Ramos (cell line): ENCODE data around the gene RNGTT.

Experiments used
- in situ Hi-C: fragments of 300-500 bp; cut with MboI; formaldehyde crosslinking; loops from one replicate; pipeline ENCODE4 v1.14.3; 2022; ENCODE audit warnings: low sequenced_read_pairs; ENCODE audit not compliant: unreplicated experiment

The RNGTT gene

GRCh38 chr6:88870717-88871330 is 92.6 kb downstream of the RNGTT start:
- in situ Hi-C loops = no loop called here

- in situ Hi-C loops = no loop called here
Measured at GRCh38 chr6:88869263-88870020, 94.0 kb downstream of the RNGTT start.

DNA sequence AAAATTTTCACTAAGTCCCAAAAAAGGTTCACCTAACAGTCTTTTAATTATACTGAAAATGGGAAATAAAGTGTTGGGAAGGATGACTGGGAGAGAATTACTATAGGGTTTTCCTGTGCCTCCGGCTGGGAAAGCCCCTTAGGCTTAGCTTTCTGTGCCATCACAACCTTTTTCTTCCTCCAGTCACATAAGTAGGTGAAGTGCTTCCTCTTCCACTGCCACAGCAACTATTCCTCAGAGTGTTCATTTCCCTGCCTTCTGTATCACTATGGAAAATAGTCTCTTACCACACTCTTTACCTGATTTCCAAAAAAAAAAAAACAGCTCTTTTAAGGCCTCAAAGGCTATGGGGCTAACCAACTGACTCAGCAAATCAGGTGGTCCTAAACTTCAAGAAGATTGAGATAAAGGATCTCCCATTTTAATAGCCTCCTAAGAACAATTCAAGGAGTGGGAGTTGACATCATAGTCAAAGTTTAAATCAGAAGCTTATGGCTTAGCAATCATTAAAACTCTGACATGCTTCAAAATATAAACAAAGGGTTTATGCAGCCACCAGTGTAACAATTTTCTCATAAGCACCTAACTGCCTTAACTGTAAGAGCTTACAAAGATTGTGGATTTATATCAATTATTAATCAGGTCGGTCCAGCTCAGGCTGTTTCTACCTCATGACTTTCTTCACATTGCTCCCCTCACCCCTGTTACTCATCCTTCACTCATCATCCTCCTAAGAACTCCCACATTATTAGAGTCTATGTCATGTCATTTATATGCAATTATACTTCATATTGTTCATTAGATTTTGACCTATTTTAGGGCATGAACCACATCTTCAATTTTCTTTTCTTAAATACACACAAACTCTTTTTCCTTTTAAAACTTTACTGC is 95.3 kb downstream of the RNGTT start:
- in situ Hi-C loops = no loop called here

- in situ Hi-C loops = no loop called here
Measured at GRCh38 chr6:88866856-88867255, 96.6 kb downstream of the RNGTT start.

GRCh38 chr6:88865275-88865674 is 98.1 kb downstream of the RNGTT start:
- in situ Hi-C loops = no loop called here

GRCh38 chr6:88864359-88865054 is 98.9 kb downstream of the RNGTT start:
- in situ Hi-C loops = no loop called here

DNA sequence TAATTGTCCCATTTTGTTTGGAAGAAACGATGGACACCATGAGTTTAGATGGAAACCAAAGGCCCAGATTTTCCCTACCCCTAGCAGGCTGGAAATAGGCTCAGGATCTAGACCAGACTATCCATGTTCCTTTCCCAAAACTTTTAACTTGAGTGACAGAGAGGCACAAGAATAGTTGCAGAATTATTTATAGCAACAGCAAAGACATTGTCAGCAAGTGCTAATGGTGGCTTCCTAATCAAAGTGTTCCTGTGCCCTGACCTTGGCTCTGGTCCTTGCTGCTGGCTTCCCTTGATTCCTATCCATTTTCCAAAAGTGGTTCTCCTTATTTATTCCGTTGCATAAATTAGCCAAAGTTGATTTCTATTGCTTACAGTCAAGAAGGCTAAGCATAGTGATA is 103.1 kb downstream of the RNGTT start:
- in situ Hi-C loops = no loop called here

DNA sequence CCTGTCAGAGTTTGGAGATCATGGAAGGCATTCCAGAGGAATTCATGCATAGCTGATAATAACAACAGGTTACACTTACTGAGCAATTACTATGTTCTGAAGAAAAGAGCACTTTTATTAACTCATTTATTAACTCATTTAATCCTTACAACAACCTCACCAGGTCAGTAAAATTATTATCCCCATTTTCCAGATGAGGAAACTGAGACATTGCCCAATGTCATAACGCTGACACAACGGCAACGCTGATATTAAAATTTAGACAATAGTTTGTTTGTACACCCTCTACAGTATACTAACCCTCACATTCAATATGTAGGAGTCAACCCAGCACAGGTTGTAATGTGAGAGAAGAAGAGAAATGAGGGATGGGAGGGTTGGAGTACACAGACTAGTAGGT is 105.0 kb downstream of the RNGTT start:
- in situ Hi-C loops = no loop called here

GRCh38 chr6:88856566-88856965 is 106.9 kb downstream of the RNGTT start:
- in situ Hi-C loops = no loop called here

DNA sequence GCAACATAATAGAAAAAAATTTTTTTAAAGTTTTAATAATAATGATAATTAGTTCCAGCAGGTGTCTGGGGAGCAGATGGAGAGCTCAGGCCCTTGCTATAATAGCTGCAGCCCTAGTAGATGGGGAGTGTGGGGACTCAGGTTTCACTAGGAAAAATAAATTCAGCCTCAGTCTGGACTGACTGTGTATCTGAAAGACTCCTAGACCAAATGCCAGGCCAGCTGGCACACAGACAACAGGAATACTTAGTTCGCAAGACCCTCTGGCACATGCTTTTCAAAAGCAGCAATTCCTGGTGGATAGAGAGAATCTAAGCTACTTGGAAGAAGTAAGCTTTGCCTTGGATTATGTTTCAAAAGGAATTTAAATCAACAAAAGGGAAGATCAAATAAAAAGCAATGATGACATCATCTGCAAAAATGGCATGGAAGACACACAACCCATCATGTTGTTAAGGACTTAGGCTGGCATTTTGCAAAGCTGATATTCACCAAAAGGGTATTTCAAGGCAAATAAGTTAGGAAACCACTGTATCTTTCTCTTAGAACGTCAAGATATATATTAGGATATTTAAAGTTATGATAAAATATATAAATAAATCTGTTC is 107.8 kb downstream of the RNGTT start:
- in situ Hi-C loops = no loop called here

GRCh38 chr6:88852775-88853174 is 110.6 kb downstream of the RNGTT start:
- in situ Hi-C loops = no loop called here

DNA sequence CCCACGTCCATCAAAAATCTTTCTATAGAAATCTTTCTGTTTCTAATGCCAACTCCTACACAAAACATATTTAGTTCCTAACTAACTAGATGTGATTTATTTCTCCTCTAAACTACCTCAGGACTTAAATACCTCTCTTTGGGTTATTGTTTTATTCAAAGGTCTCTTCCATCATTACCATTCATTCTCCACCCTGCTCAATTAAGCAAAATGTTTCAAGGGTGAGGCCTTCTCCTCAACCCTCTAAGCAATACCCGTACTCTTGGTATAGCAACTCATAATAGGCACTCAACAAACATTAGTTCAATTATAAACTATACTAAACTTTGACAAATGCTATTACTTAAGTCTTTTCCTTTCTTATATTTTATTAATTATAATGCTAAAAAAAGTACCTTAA is 111.4 kb downstream of the RNGTT start:
- in situ Hi-C loops = no loop called here

DNA sequence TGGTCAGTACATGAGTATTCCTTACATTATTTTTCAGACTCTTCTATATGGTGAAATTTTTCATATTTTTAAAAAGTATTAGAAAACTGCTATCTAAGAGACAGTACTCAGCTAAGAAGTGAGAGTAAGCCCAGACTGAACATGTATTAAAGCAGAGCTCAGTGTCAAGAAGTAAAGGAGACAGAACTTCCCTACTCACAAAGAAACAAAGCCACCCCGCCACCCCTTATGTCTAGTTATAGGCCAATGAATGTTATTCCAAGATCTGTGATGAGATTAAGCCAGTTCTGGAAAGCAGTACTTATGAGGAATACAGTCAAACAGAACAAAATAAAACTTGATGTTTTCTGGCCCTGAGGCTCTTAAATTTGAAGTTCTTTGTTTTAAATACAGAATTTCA is 114.5 kb downstream of the RNGTT start:
- in situ Hi-C loops = no loop called here

DNA sequence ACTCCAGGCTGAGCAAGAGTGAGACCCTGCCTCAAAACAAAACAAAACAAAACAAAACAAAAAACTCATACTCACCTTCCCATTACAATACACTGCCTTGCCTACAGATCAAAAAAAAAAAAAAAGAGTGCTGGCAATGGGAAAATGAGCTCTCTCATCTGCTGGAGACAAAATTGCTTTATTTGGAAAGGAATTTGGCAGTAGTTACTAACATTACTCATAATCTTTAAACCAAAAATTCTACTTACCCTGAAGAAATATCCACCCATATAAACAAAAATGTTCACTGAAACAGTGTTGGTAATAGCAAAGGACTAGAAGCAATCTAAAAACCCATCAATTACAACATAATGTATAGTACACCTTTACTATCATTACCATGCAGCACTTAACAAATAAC is 120.4 kb downstream of the RNGTT start:
- in situ Hi-C loops = no loop called here

- in situ Hi-C loops = no loop called here
Measured at GRCh38 chr6:88842320-88842719, 121.1 kb downstream of the RNGTT start.

GRCh38 chr6:88840796-88841539 is 122.5 kb downstream of the RNGTT start:
- in situ Hi-C loops = no loop called here

- in situ Hi-C loops = no loop called here
Measured at GRCh38 chr6:88840289-88840688, 123.1 kb downstream of the RNGTT start.

DNA sequence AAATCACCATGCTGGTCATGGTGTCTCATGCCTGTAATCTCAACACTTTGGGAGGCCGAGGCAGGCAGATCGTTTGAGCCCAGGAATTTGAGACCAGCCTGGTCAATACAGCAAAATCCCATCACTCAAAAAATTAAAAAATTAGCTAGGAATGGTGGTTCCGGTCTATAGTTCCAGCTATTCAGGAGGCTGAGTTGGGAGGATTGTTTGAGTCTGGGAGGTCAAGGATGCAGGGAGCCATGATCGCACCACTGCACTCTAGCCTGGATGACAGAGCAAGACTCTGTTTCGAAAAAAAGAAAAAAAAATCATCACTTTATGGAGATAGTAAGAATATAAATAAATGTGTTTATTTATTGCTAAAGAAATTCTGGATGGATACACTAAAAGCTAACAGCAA is 124.1 kb downstream of the RNGTT start:
- in situ Hi-C loops = no loop called here

DNA sequence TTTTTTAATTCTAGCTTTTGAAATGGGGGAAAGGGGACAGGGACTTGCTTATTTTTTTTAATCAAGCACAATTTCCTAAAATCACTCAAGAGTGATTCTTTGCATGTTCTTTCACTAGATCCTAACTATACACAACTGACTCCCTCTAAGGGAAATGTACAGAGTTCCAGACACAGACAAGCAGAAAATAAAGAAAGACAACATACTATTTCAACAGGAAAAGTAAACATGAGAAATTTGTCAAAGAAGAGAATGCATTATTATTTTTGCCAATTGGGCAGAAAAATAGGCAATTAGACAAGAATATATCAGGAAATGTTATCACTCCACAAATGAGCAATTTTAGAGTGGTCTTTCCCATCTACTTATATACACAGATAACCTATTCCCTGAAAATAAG is 128.2 kb downstream of the RNGTT start:
- in situ Hi-C loops = no loop called here
